Natural killer cell (primary cell): Measurements from ENCODE around the gene SHROOM3. TPM values are rescaled to one million over a fixed set of nuclear protein-coding genes. Genes with fewer than 3 reads are reported as not detected.

Experiments used
- ATAC-seq, 3 donors: fragments of 150-1000 bp in 2 of 3; fragments of 200-7000 bp in 1 of 3; cut with Tn5 transposase; 1 replicate in 1 of 3; 2 replicates in 2 of 3; pipeline ENCODE4 v1.10.0; 2021; ENCODE audit warnings: mild to moderate bottlenecking in 2 of 3, moderate library complexity in 2 of 3
- DNase-seq, 2 donors: peaks; one replicate each; pipeline versions ENCODE4 v3.0.0 to v3.0.0-alpha.2; 2013 to 2021; ENCODE audit warnings: mixed read lengths in 1 of 2
- H3K27ac ChIP-seq: one replicate; pipeline ENCODE4 v1.5.1; 2013; ENCODE audit warnings: mild to moderate bottlenecking, low read length
- H3K27me3 ChIP-seq: one replicate; pipeline ENCODE4 v1.6.1; 2013; ENCODE audit warnings: low read length; ENCODE audit not compliant: control insufficient read depth, insufficient read depth
- H3K36me3 ChIP-seq: one replicate; pipeline ENCODE4 v1.6.1; 2013; ENCODE audit warnings: low read length; ENCODE audit not compliant: control insufficient read depth, insufficient read depth
- H3K4me1 ChIP-seq: one replicate; pipeline ENCODE4 v1.6.1; 2013; ENCODE audit warnings: low read length; ENCODE audit not compliant: control insufficient read depth, insufficient read depth
- H3K4me3 ChIP-seq: one replicate; pipeline ENCODE4 v1.5.1; 2013; ENCODE audit warnings: low read length
- H3K9me3 ChIP-seq: one replicate; pipeline ENCODE4 v1.6.1; 2013; ENCODE audit warnings: low read length; ENCODE audit not compliant: control insufficient read depth, insufficient read depth
- H3K27ac Mint-ChIP-seq, 2 donors: one replicate each; pipeline ENCODE4 v1.8.0; 2022; ENCODE audit warnings: mild to moderate bottlenecking in 2 of 2, mixed read lengths in 2 of 2, moderate library complexity in 1 of 2
- H3K27me3 Mint-ChIP-seq, 2 donors: one replicate each; pipeline ENCODE4 v1.8.0; 2022; ENCODE audit warnings: low read depth in 2 of 2, mixed read lengths in 2 of 2
- H3K36me3 Mint-ChIP-seq: one replicate; pipeline ENCODE4 v1.8.0; 2022; ENCODE audit warnings: mixed read lengths
- H3K4me1 Mint-ChIP-seq, 2 donors: one replicate each; pipeline ENCODE4 v1.8.0; 2022; ENCODE audit warnings: mixed read lengths in 2 of 2
- H3K4me3 Mint-ChIP-seq: one replicate; pipeline ENCODE4 v1.8.0; 2022; ENCODE audit warnings: mild to moderate bottlenecking, moderate library complexity, mixed read lengths
- H3K9me3 Mint-ChIP-seq, 2 donors: one replicate each; pipeline ENCODE4 v1.8.0; 2022; ENCODE audit warnings: mixed read lengths in 2 of 2
- CTCF ChIP-seq: fragments of 200-600 bp; IDR thresholded peaks from one replicate; pipeline ENCODE4 v1.8.0; 2022; ENCODE audit warnings: antibody characterized with exemption
- WGBS: methylation state at CpG from one replicate; pipeline ENCODE4 v1.1.7; 2013; ENCODE audit warnings: missing lambda C conversion rate; ENCODE audit not compliant: insufficient coverage; 5-methylcytosine and 5-hydroxymethylcytosine counted together
- intact Hi-C: fragments of 100-400 bp; cut with micrococcal nuclease; formaldehyde crosslinking; loops from one replicate; pipeline ENCODE4 v1.14.2; 2022
- total RNA-seq, 4 donors: library from RNA; stranded (reverse); fragments of 120-200 nt in 1 of 4; gene quantifications; one replicate each; pipeline versions ENCODE4 v1.2.3 to v1.2.4, GENCODE V29; 2013 to 2022

Gene SHROOM3
- total RNA-seq, 3 donors from 2014 or later (not counting 1 experiment from before 2014, with no cell fraction given), result 0.63 TPM; not detected in 2

- Mint-ChIP-seq H3K27me3 (peaks cover 0 to 3% of the 10 kb centered on the region in 2 donors), H3K4me3 (no peak overlapping the region), H3K9me3 (no peaks in the 10 kb centered on the region), H3K4me1 (no peaks in the 10 kb centered on the region), H3K27ac (no peak overlapping the region), H3K36me3 (no peaks in the 10 kb centered on the region)
- no peak overlapping the region for H3K4me3 ChIP-seq
- no peaks in the 10 kb centered on the region for H3K9me3 ChIP-seq
- no peaks in the 10 kb centered on the region for H3K36me3 ChIP-seq
- intact Hi-C loops, result no loop called here
- H3K27me3 ChIP-seq, result no peaks in the 10 kb centered on the region
- no peak for TF ChIP-seq CTCF
- no peak for ATAC-seq
- DNase-seq, result no peak
- H3K4me1 ChIP-seq, result no peaks in the 10 kb centered on the region
- no peak overlapping the region for H3K27ac ChIP-seq
- 84% methylated on average over 4 of the region's 4 CpGs for WGBS
Observed at GRCh38 chr4:76665721-76666120, 230.7 kb downstream of the SHROOM3 start.

- Mint-ChIP-seq H3K36me3 (no peaks in the 10 kb centered on the region), H3K27me3 (peaks cover 0 to 3% of the 10 kb centered on the region in 2 donors), H3K27ac (no peak overlapping the region), H3K9me3 (no peaks in the 10 kb centered on the region), H3K4me3 (no peak overlapping the region), H3K4me1 (no peaks in the 10 kb centered on the region)
- WGBS, result 86% methylated on average over 5 of the region's 5 CpGs
- Histone ChIP-seq H3K27me3 (no peaks in the 10 kb centered on the region), H3K4me3 (no peak overlapping the region), H3K4me1 (no peaks in the 10 kb centered on the region), H3K27ac (no peak overlapping the region), H3K36me3 (no peaks in the 10 kb centered on the region), H3K9me3 (no peaks in the 10 kb centered on the region)
- intact Hi-C loops, result no loop called here
- DNase-seq, result no peak
- ATAC-seq, result no peak
- no peak for TF ChIP-seq CTCF
Observed at GRCh38 chr4:76666944-76667532, 232.0 kb downstream of the SHROOM3 start.

DNA sequence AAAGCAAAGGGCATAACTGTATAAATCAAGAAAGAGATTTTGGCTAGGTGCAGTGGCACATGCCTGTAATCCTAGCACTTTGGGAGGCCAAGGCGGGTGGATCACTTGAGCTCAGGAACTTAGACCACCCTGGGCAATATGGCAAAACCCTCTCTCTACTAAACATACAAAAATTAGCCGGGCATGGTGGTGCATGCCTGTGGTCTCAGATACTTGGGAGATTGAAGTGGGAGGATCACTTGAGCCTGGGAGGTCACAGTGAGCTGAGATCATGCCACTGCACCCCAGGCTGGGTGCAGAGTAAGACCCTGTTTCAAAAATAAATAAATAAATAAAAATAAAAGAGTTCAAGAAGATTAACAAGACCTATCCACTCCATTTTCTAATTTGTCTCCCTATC is 235.6 kb downstream of the SHROOM3 start:
- H3K27me3 ChIP-seq, result no peaks in the 10 kb centered on the region
- H3K9me3 ChIP-seq, result no peaks in the 10 kb centered on the region
- no peak for TF ChIP-seq CTCF
- Mint-ChIP-seq H3K4me1 (no peaks in the 10 kb centered on the region), H3K9me3 (no peaks in the 10 kb centered on the region), H3K27ac (no peak overlapping the region), H3K36me3 (no peaks in the 10 kb centered on the region), H3K27me3 (peaks cover 3 to 11% of the 10 kb centered on the region in 2 donors), H3K4me3 (no peak overlapping the region)
- no peaks in the 10 kb centered on the region for H3K36me3 ChIP-seq
- H3K4me1 ChIP-seq, result no peaks in the 10 kb centered on the region
- no peak overlapping the region for H3K27ac ChIP-seq
- ATAC-seq (no peak), DNase-seq (no peak)
- intact Hi-C loops, result no loop called here
- no peak overlapping the region for H3K4me3 ChIP-seq
- WGBS, result no CpG with 5 or more reads among the region's 2 CpGs

GRCh38 chr4:76673362-76673761 is 238.3 kb downstream of the SHROOM3 start:
- no peaks in the 10 kb centered on the region for H3K9me3 ChIP-seq
- no CpG with 5 or more reads among the region's 1 CpG for WGBS
- intact Hi-C loops, result no loop called here
- TF ChIP-seq CTCF, result no peak
- no peak overlapping the region for H3K27ac Mint-ChIP-seq
- H3K4me1 ChIP-seq, result no peaks in the 10 kb centered on the region
- H3K27ac ChIP-seq, result no peak overlapping the region
- no peaks in the 10 kb centered on the region for H3K36me3 ChIP-seq
- ATAC-seq (no peak), DNase-seq (no peak)
- H3K27me3 Mint-ChIP-seq, result peaks cover 8 to 18% of the 10 kb centered on the region in 2 donors
- no peaks in the 10 kb centered on the region for H3K9me3 Mint-ChIP-seq
- H3K4me3 ChIP-seq, result no peak overlapping the region
- H3K27me3 ChIP-seq, result no peaks in the 10 kb centered on the region
- H3K36me3 Mint-ChIP-seq, result no peaks in the 10 kb centered on the region
- H3K4me3 Mint-ChIP-seq, result no peak overlapping the region
- H3K4me1 Mint-ChIP-seq, result no peaks in the 10 kb centered on the region
